Fibroblast of skin of back (primary cell): ENCODE measurements around the gene BRME1.

Source experiments
- DNase-seq: peaks from one replicate; pipeline ENCODE4 v3.0.0-alpha.2; 2013

The BRME1 gene

GRCh38 chr19:13844130-13844631, 61.7 kb downstream of the BRME1 start:
- DNase-seq, result peak; percentile 66

GRCh38 chr19:13843104-13843921, 62.6 kb downstream of the BRME1 start:
- DNase-seq, result peak; percentile 90

- peak; percentile 82 for DNase-seq
Measured at GRCh38 chr19:13842291-13843103, 63.4 kb downstream of the BRME1 start.

GRCh38 chr19:13841962-13842290, 64.0 kb downstream of the BRME1 start:
- DNase-seq, result no peak

GRCh38 chr19:13841086-13841961, 64.6 kb downstream of the BRME1 start:
- DNase-seq, result peak; percentile 45

- DNase-seq, result peak; percentile 78
Measured at GRCh38 chr19:13840305-13841085, 65.4 kb downstream of the BRME1 start.

- peak; percentile 75 for DNase-seq
Measured at GRCh38 chr19:13839938-13840304, 66.0 kb downstream of the BRME1 start.

- DNase-seq, result peak; percentile 90
Measured at GRCh38 chr19:13839130-13839937, 66.6 kb downstream of the BRME1 start.

- DNase-seq, result no peak
Measured at GRCh38 chr19:13838435-13839129, 67.3 kb downstream of the BRME1 start.

GRCh38 chr19:13835791-13836723, 69.9 kb downstream of the BRME1 start:
- DNase-seq, result no peak

- DNase-seq, result peak; percentile 68
Measured at GRCh38 chr19:13834244-13835069, 71.5 kb downstream of the BRME1 start.

- DNase-seq, result peak; percentile 87
Measured at GRCh38 chr19:13833330-13834243, 72.3 kb downstream of the BRME1 start.
